Astrocyte (in vitro differentiated cells and primary cell): ENCODE measurements around the gene KCTD18. TPM values are rescaled to one million over a fixed set of nuclear protein-coding genes. Genes with fewer than 3 reads are reported as not detected.

Source experiments
- DNase-seq: peaks from one replicate; pipeline ENCODE4 v3.0.0-alpha.2; 2010; ENCODE audit warnings: low read depth
- FAIRE-seq: peaks from 2 replicates; lab custom pipeline; 2011; peaks lifted over from hg19 to GRCh38; lab: Jason Lieb, UNC
- H2AFZ ChIP-seq: 2 replicates; pipeline ENCODE4 v1.6.0; 2012; ENCODE audit warnings: low read depth, low read length, inconsistent platforms
- H3K27ac ChIP-seq: 2 replicates; pipeline ENCODE4 v1.5.1; 2011; ENCODE audit warnings: low read depth, low read length, inconsistent platforms
- H3K27me3 ChIP-seq: 2 replicates; pipeline ENCODE4 v1.6.0; 2011; ENCODE audit warnings: low read length, inconsistent platforms; ENCODE audit not compliant: insufficient read depth
- H3K36me3 ChIP-seq: 2 replicates; pipeline ENCODE4 v1.5.1; 2011; ENCODE audit warnings: low read length, inconsistent platforms; ENCODE audit not compliant: insufficient read depth
- H3K4me1 ChIP-seq: 2 replicates; pipeline ENCODE4 v1.5.1; 2011; ENCODE audit warnings: low read length, inconsistent platforms; ENCODE audit not compliant: insufficient read depth
- H3K4me2 ChIP-seq: 2 replicates; pipeline ENCODE4 v1.6.0; 2012; ENCODE audit warnings: low read length, inconsistent platforms
- H3K4me3 ChIP-seq: 2 replicates; pipeline ENCODE4 v1.5.1; 2011; ENCODE audit warnings: low read depth, mild to moderate bottlenecking, low read length, inconsistent platforms; ENCODE audit not compliant: insufficient read depth
- H3K79me2 ChIP-seq: 2 replicates; pipeline ENCODE4 v1.6.0; 2012; ENCODE audit warnings: mild to moderate bottlenecking, low read length, inconsistent platforms; ENCODE audit not compliant: insufficient read depth
- H3K9ac ChIP-seq: 2 replicates; pipeline ENCODE4 v1.6.0; 2012; ENCODE audit warnings: mild to moderate bottlenecking, low read length, inconsistent platforms
- H3K9me3 ChIP-seq: 2 replicates; pipeline ENCODE4 v1.5.1; 2012; ENCODE audit warnings: low read depth, mild to moderate bottlenecking, low read length, inconsistent platforms; ENCODE audit not compliant: insufficient read depth
- H4K20me1 ChIP-seq: 2 replicates; pipeline ENCODE4 v1.6.0; 2012; ENCODE audit warnings: low read length, inconsistent platforms; ENCODE audit not compliant: insufficient read depth
- H3K27ac Mint-ChIP-seq: one replicate; pipeline ENCODE4 v1.8.0; 2021; ENCODE audit warnings: mild to moderate bottlenecking, mixed read lengths; ENCODE audit not compliant: unreplicated experiment
- H3K27me3 Mint-ChIP-seq: one replicate; pipeline ENCODE4 v1.8.0; 2021; ENCODE audit warnings: low read depth, mixed read lengths; ENCODE audit not compliant: unreplicated experiment
- H3K36me3 Mint-ChIP-seq: one replicate; pipeline ENCODE4 v1.8.0; 2021; ENCODE audit warnings: low read depth, mixed read lengths; ENCODE audit not compliant: unreplicated experiment
- H3K4me1 Mint-ChIP-seq: one replicate; pipeline ENCODE4 v1.8.0; 2021; ENCODE audit warnings: low read depth, mixed read lengths; ENCODE audit not compliant: unreplicated experiment
- H3K4me3 Mint-ChIP-seq: one replicate; pipeline ENCODE4 v1.8.0; 2021; ENCODE audit warnings: mild to moderate bottlenecking, moderate library complexity, mixed read lengths; ENCODE audit not compliant: unreplicated experiment
- H3K9me3 Mint-ChIP-seq: one replicate; pipeline ENCODE4 v1.8.0; 2021; ENCODE audit warnings: mild to moderate bottlenecking, mixed read lengths; ENCODE audit not compliant: unreplicated experiment
- CTCF ChIP-seq: IDR thresholded peaks from 2 replicates; pipeline ENCODE4 v1.5.1; 2011; ENCODE audit warnings: low read depth, mild to moderate bottlenecking, inconsistent platforms, low read length, moderate library complexity; ENCODE audit not compliant: insufficient read depth
- EZH2 ChIP-seq: IDR thresholded peaks from 2 replicates; pipeline ENCODE4 v1.6.1; 2012; ENCODE audit warnings: mild to moderate bottlenecking, low read length, inconsistent platforms; ENCODE audit not compliant: insufficient read depth
- total RNA-seq: library from RNA; stranded (reverse); gene quantifications from 2 replicates; pipeline ENCODE4 v1.2.1, GENCODE V29; 2021

Gene KCTD18
- total RNA-seq, 1 donor from 2014 or later, result 8.2 TPM

- FAIRE-seq (no peak), DNase-seq (no peak)
- H3K36me3 Mint-ChIP-seq, result peaks cover 25% of the 10 kb centered on the region
- no peak overlapping the region for H3K4me3 Mint-ChIP-seq
- Histone ChIP-seq H3K9me3 (no peaks in the 10 kb centered on the region), H3K79me2 (no peaks in the 10 kb centered on the region), H3K4me3 (no peak overlapping the region), H3K4me1 (no peaks in the 10 kb centered on the region), H3K27ac (no peak overlapping the region), H3K4me2 (no peak overlapping the region), H4K20me1 (no peaks in the 10 kb centered on the region), H3K9ac (no peak overlapping the region), H3K27me3 (no peaks in the 10 kb centered on the region), H2AFZ (no peak overlapping the region), H3K36me3 (peaks cover 12% of the 10 kb centered on the region)
- no peak overlapping the region for H3K27ac Mint-ChIP-seq
- H3K27me3 Mint-ChIP-seq, result no peaks in the 10 kb centered on the region
- H3K9me3 Mint-ChIP-seq, result no peaks in the 10 kb centered on the region
- H3K4me1 Mint-ChIP-seq, result peaks cover 1% of the 10 kb centered on the region
- no peak for TF ChIP-seq CTCF
- no peak for TF ChIP-seq EZH2
Measured at GRCh38 chr2:200461846-200462710, 47.8 kb downstream of the KCTD18 start.

GRCh38 chr2:200459101-200459500 is 50.8 kb downstream of the KCTD18 start:
- no peaks in the 10 kb centered on the region for H3K27me3 ChIP-seq
- H4K20me1 ChIP-seq, result no peaks in the 10 kb centered on the region
- TF ChIP-seq CTCF (no peak), EZH2 (no peak)
- Mint-ChIP-seq H3K4me3 (no peak overlapping the region), H3K9me3 (no peaks in the 10 kb centered on the region), H3K27ac (no peak overlapping the region), H3K4me1 (peaks cover 18% of the 10 kb centered on the region), H3K27me3 (no peaks in the 10 kb centered on the region), H3K36me3 (peaks cover 22% of the 10 kb centered on the region)
- H3K4me3 ChIP-seq, result no peak overlapping the region
- no peak for FAIRE-seq
- no peak overlapping the region for H3K9ac ChIP-seq
- H3K79me2 ChIP-seq, result no peaks in the 10 kb centered on the region
- no peak for DNase-seq
- no peaks in the 10 kb centered on the region for H3K9me3 ChIP-seq
- no peak overlapping the region for H2AFZ ChIP-seq
- H3K4me2 ChIP-seq, result no peak overlapping the region
- H3K36me3 ChIP-seq, result peaks cover 8% of the 10 kb centered on the region
- peaks cover 9% of the 10 kb centered on the region for H3K4me1 ChIP-seq
- no peak overlapping the region for H3K27ac ChIP-seq

- H4K20me1 ChIP-seq, result no peaks in the 10 kb centered on the region
Measured at GRCh38 chr2:200456567-200456966, 53.3 kb downstream of the KCTD18 start.

More at GRCh38 chr2:200456567-200456966, 53.3 kb downstream of the KCTD18 start:
- H3K36me3 ChIP-seq, result peaks cover 3% of the 10 kb centered on the region
- no peaks in the 10 kb centered on the region for H3K9me3 ChIP-seq
- H3K4me2 ChIP-seq, result no peak overlapping the region
- DNase-seq, result no peak
- H3K27me3 ChIP-seq, result no peaks in the 10 kb centered on the region
- no peaks in the 10 kb centered on the region for H3K79me2 ChIP-seq
- Mint-ChIP-seq H3K4me3 (no peak overlapping the region), H3K27me3 (no peaks in the 10 kb centered on the region), H3K4me1 (peaks cover 21% of the 10 kb centered on the region), H3K27ac (no peak overlapping the region), H3K36me3 (peaks cover 22% of the 10 kb centered on the region), H3K9me3 (no peaks in the 10 kb centered on the region)
- no peak overlapping the region for H3K27ac ChIP-seq
- H2AFZ ChIP-seq, result no peak overlapping the region
- TF ChIP-seq CTCF (no peak), EZH2 (no peak)
- FAIRE-seq, result no peak
- peaks cover 9% of the 10 kb centered on the region for H3K4me1 ChIP-seq
- no peak overlapping the region for H3K4me3 ChIP-seq
- no peak overlapping the region for H3K9ac ChIP-seq
